Vagina (tissue), 2 donors: ENCODE data around the gene DYNAP. TPM values are rescaled to one million over a fixed set of nuclear protein-coding genes. Genes with fewer than 3 reads are reported as not detected.

Experiments
- DNase-seq, 2 donors: peaks; one replicate each; pipeline ENCODE4 v3.0.0-alpha.2; 2017; ENCODE audit errors: extremely low spot score in 2 of 2
- H3K27ac ChIP-seq: fragments of 200-600 bp; sonication (generic); one replicate; pipeline ENCODE4 v1.5.1; 2019
- H3K27me3 ChIP-seq: fragments of 200-600 bp; sonication (generic); one replicate; pipeline ENCODE4 v1.5.1; 2019
- H3K36me3 ChIP-seq, 2 donors: fragments of 200-600 bp; sonication (generic); one replicate each; pipeline ENCODE4 v1.5.1; 2017 to 2019
- H3K4me1 ChIP-seq: fragments of 200-600 bp; sonication (generic); one replicate; pipeline ENCODE4 v1.5.1; 2019
- H3K4me3 ChIP-seq, 2 donors: fragments of 200-600 bp; sonication (generic); 1 replicate in 1 of 2; 2 replicates in 1 of 2; pipeline ENCODE4 v1.5.1; 2016 to 2019
- H3K9me3 ChIP-seq: fragments of 200-600 bp; sonication (generic); one replicate; pipeline ENCODE4 v1.5.1; 2019
- CTCF ChIP-seq, 3 experiments: fragments of 450-650 bp in 2 of 3; fragments of 200-600 bp in 1 of 3; sonication (generic) in 1 of 3; IDR thresholded peaks; one replicate each; pipeline ENCODE4 v1.5.1; 2017 to 2019; ENCODE audit warnings: antibody characterized with exemption in 3 of 3, mild to moderate bottlenecking in 2 of 3, moderate library complexity in 2 of 3
- POLR2A ChIP-seq, 2 donors: fragments of 450-650 bp; IDR thresholded peaks; one replicate each; pipeline ENCODE4 v1.6.1; 2017; ENCODE audit warnings: antibody characterized with exemption in 2 of 2, mild to moderate bottlenecking in 2 of 2, moderate library complexity in 2 of 2
- POLR2AphosphoS5 ChIP-seq, 2 donors: sonication (generic); formaldehyde crosslinking; IDR thresholded peaks; one replicate each; pipeline ENCODE4 v1.9.0; 2017; ENCODE audit warnings: antibody characterized with exemption in 2 of 2, mild to moderate bottlenecking in 2 of 2, low read depth in 1 of 2; ENCODE audit not compliant: insufficient read depth in 1 of 2
- intact Hi-C: fragments of 100-400 bp; cut with DNase I; formaldehyde crosslinking; loops from one replicate; pipeline ENCODE4 v1.15.1; 2023
- total RNA-seq: library from RNA; depleted of rRNA; stranded (reverse); fragments of >200 nt; gene quantifications from one replicate; pipeline ENCODE4 v1.2.3, GENCODE V29; 2016

DYNAP gene
- not detected for total RNA-seq

- no peak within 1 kb of the TSS for H3K27ac ChIP-seq
- no peak for DNase-seq
- TF ChIP-seq POLR2A (IDR thresholded peaks at IDR 0.05) (no peak), POLR2AphosphoS5 (IDR thresholded peaks at IDR 0.05; ENCODE audit: insufficient read depth in 1 of 2, low read depth in 1 of 2) (no peak), CTCF (IDR thresholded peaks at IDR 0.05) (no peak)
- no peaks in the 10 kb centered on the region for H3K27me3 ChIP-seq
- H3K9me3 ChIP-seq = no peaks in the 10 kb centered on the region
- H3K4me1 ChIP-seq = no peaks in the 10 kb centered on the region
- intact Hi-C loops = no loop called here
- no peak within 1 kb of the TSS for H3K4me3 ChIP-seq
- no peaks in the 10 kb centered on the region for H3K36me3 ChIP-seq
Measured at GRCh38 chr18:54590945-54591344, at the start of gene DYNAP. Gene DYNAP, plus strand, starts transcription at chr18:54591245. Its CDS starts 38 bp downstream, at chr18:54591283.

- H3K27me3 ChIP-seq = no peaks in the 10 kb centered on the region
- H3K4me3 ChIP-seq = no peak overlapping the region
- TF ChIP-seq POLR2AphosphoS5 (IDR thresholded peaks at IDR 0.05; ENCODE audit: insufficient read depth in 1 of 2, low read depth in 1 of 2) = no peak
- TF ChIP-seq POLR2A (IDR thresholded peaks at IDR 0.05) = no peak
- TF ChIP-seq CTCF (IDR thresholded peaks at IDR 0.05) = no peak
- no peaks in the 10 kb centered on the region for H3K4me1 ChIP-seq
- no peaks in the 10 kb centered on the region for H3K9me3 ChIP-seq
- intact Hi-C loops = no loop called here
- no peaks in the 10 kb centered on the region for H3K36me3 ChIP-seq
- no peak for DNase-seq
- no peak overlapping the region for H3K27ac ChIP-seq
Measured at GRCh38 chr18:54551590-54551989, 39.5 kb upstream of the DYNAP start.

GRCh38 chr18:54555286-54555685 is 35.8 kb upstream of the DYNAP start:
- H3K27me3 ChIP-seq = no peaks in the 10 kb centered on the region
- intact Hi-C loops = no loop called here
- no peak overlapping the region for H3K27ac ChIP-seq
- H3K36me3 ChIP-seq = no peaks in the 10 kb centered on the region
- no peak for DNase-seq
- no peaks in the 10 kb centered on the region for H3K4me1 ChIP-seq
- TF ChIP-seq CTCF (IDR thresholded peaks at IDR 0.05) (no peak), POLR2A (IDR thresholded peaks at IDR 0.05) (no peak), POLR2AphosphoS5 (IDR thresholded peaks at IDR 0.05; ENCODE audit: insufficient read depth in 1 of 2, low read depth in 1 of 2) (no peak)
- no peaks in the 10 kb centered on the region for H3K9me3 ChIP-seq
- no peak overlapping the region for H3K4me3 ChIP-seq

GRCh38 chr18:54555996-54556395 is 35.0 kb upstream of the DYNAP start:
- no peak overlapping the region for H3K4me3 ChIP-seq
- TF ChIP-seq POLR2AphosphoS5 (IDR thresholded peaks at IDR 0.05; ENCODE audit: insufficient read depth in 1 of 2, low read depth in 1 of 2) = no peak
- no peak for TF ChIP-seq CTCF (IDR thresholded peaks at IDR 0.05)
- no peak for TF ChIP-seq POLR2A (IDR thresholded peaks at IDR 0.05)

GRCh38 chr18:54557958-54558357 is 33.1 kb upstream of the DYNAP start:
- no peaks in the 10 kb centered on the region for H3K9me3 ChIP-seq
- intact Hi-C loops = no loop called here
- no peak for TF ChIP-seq CTCF (IDR thresholded peaks at IDR 0.05)

More at GRCh38 chr18:54555996-54556395, 35.0 kb upstream of the DYNAP start:
- intact Hi-C loops = no loop called here
- Histone ChIP-seq H3K27ac (no peak overlapping the region), H3K36me3 (no peaks in the 10 kb centered on the region), H3K9me3 (no peaks in the 10 kb centered on the region), H3K27me3 (no peaks in the 10 kb centered on the region), H3K4me1 (no peaks in the 10 kb centered on the region)
- DNase-seq = no peak

More at GRCh38 chr18:54557958-54558357, 33.1 kb upstream of the DYNAP start:
- no peaks in the 10 kb centered on the region for H3K27me3 ChIP-seq
- DNase-seq = no peak
- H3K36me3 ChIP-seq = no peaks in the 10 kb centered on the region
- H3K4me1 ChIP-seq = no peaks in the 10 kb centered on the region
- H3K4me3 ChIP-seq = no peak overlapping the region
- no peak overlapping the region for H3K27ac ChIP-seq
